GM23338 (cell line): ENCODE data around the gene ATP6V0C. TPM values are rescaled to one million over a fixed set of nuclear protein-coding genes. Genes with fewer than 3 reads are reported as not detected.

Experiments used
- ATAC-seq: fragments of 200-7000 bp; cut with Tn5 transposase; 3 replicates; pipeline ENCODE4 v1.9.1; 2020
- DNase-seq: peaks from one replicate; pipeline ENCODE4 v3.0.0-alpha.2; 2015; ENCODE audit warnings: low spot score
- H2AFZ ChIP-seq: fragments of 200-600 bp; sonication (generic); 2 replicates; pipeline ENCODE4 v1.8.0; 2016; ENCODE audit warnings: antibody characterized with exemption, mild to moderate bottlenecking, moderate library complexity
- H3F3A ChIP-seq: fragments of 200-600 bp; sonication (generic); replicated peaks from 2 replicates; pipeline ENCODE4 v1.8.0; 2017; ENCODE audit warnings: antibody characterized with exemption, mixed run types, low read depth
- H3K27ac ChIP-seq: fragments of 200-600 bp; sonication (generic); 2 replicates; pipeline ENCODE4 v1.6.1; 2016; ENCODE audit warnings: low read depth
- H3K27me3 ChIP-seq: fragments of 200-600 bp; sonication (generic); 2 replicates; pipeline ENCODE4 v1.8.0; 2016; ENCODE audit warnings: mild to moderate bottlenecking, mixed run types, moderate library complexity; ENCODE audit not compliant: insufficient read depth
- H3K36me3 ChIP-seq: fragments of 200-600 bp; sonication (generic); 2 replicates; pipeline ENCODE4 v1.8.0; 2016; ENCODE audit warnings: mild to moderate bottlenecking; ENCODE audit not compliant: insufficient read depth
- H3K4me1 ChIP-seq: fragments of 200-600 bp; sonication (generic); 2 replicates; pipeline ENCODE4 v1.8.0; 2016; ENCODE audit warnings: mild to moderate bottlenecking, moderate library complexity; ENCODE audit not compliant: insufficient read depth
- H3K4me2 ChIP-seq: fragments of 200-600 bp; sonication (generic); 2 replicates; pipeline ENCODE4 v1.7.1; 2017; ENCODE audit warnings: mixed run types
- H3K4me3 ChIP-seq: fragments of 200-600 bp; sonication (generic); 2 replicates; pipeline ENCODE4 v1.6.1; 2016; ENCODE audit warnings: mixed run types
- H3K79me2 ChIP-seq: fragments of 200-600 bp; sonication (generic); replicated peaks from 2 replicates; pipeline ENCODE4 v1.8.0; 2017; ENCODE audit warnings: mild to moderate bottlenecking; ENCODE audit not compliant: insufficient read depth
- H3K9me2 ChIP-seq: fragments of 200-600 bp; sonication (generic); 2 replicates; pipeline ENCODE4 v1.8.0; 2017; ENCODE audit not compliant: insufficient read depth
- H4K20me1 ChIP-seq: fragments of 200-600 bp; sonication (generic); replicated peaks from 2 replicates; pipeline ENCODE4 v1.8.0; 2017; ENCODE audit warnings: mild to moderate bottlenecking; ENCODE audit not compliant: insufficient read depth
- H3K27ac Mint-ChIP-seq: 2 replicates; pipeline ENCODE4 v1.8.0; 2020; ENCODE audit warnings: inconsistent platforms, mild to moderate bottlenecking, moderate library complexity, mixed read lengths
- H3K27me3 Mint-ChIP-seq: 3 replicates; pipeline ENCODE4 v1.8.0; 2022; ENCODE audit warnings: low read depth, mild to moderate bottlenecking, moderate library complexity, mixed read lengths, inconsistent platforms; ENCODE audit not compliant: insufficient read depth, poor library complexity
- H3K36me3 Mint-ChIP-seq: 3 replicates; pipeline ENCODE4 v1.8.0; 2021; ENCODE audit warnings: low read depth, mild to moderate bottlenecking, inconsistent platforms, moderate library complexity, mixed read lengths
- H3K4me1 Mint-ChIP-seq: 3 replicates; pipeline ENCODE4 v1.8.0; 2020; ENCODE audit warnings: mild to moderate bottlenecking, inconsistent platforms, mixed read lengths
- H3K4me3 Mint-ChIP-seq: 3 replicates; pipeline ENCODE4 v1.8.0; 2021; ENCODE audit warnings: moderate library complexity, mild to moderate bottlenecking, inconsistent platforms, mixed read lengths
- H3K9me3 Mint-ChIP-seq: 3 replicates; pipeline ENCODE4 v1.8.0; 2020; ENCODE audit warnings: moderate library complexity, mild to moderate bottlenecking, inconsistent platforms, mixed read lengths
- EZH2phosphoT487 ChIP-seq: fragments of 200-600 bp; sonication (generic); IDR thresholded peaks from one replicate; pipeline ENCODE4 v1.8.1; 2018; ENCODE audit warnings: antibody characterized with exemption; ENCODE audit not compliant: unreplicated experiment
- NANOG ChIP-seq: IDR thresholded peaks from 2 replicates; pipeline ENCODE4 v1.6.1; 2016; ENCODE audit warnings: antibody characterized with exemption, borderline replicate concordance
- ZNF114 ChIP-seq: fragments of 250-450 bp; sonication (Bioruptor Pico); IDR thresholded peaks from 2 replicates; pipeline ENCODE4 v1.5.0; 2020; ENCODE audit warnings: mild to moderate bottlenecking, moderate library complexity
- ZNF331 ChIP-seq: fragments of 250-450 bp; sonication (Bioruptor Pico); IDR thresholded peaks from 2 replicates; pipeline ENCODE4 v1.5.0; 2020; ENCODE audit warnings: low read depth, mild to moderate bottlenecking, moderate library complexity
- polyA plus RNA-seq: library from polyadenylated mRNA; unstranded; fragments of >200 nt; fragmentation: Nextera tagmentation; extraction: Ambion mirVana; gene quantifications from 2 replicates; pipeline ENCODE4 v1.2.1, GENCODE V29; 2016
- total RNA-seq: library from RNA; depleted of rRNA; stranded (reverse); fragments of >200 nt; shearing (Covaris generic); gene quantifications from 2 replicates; pipeline ENCODE4 v1.2.3, GENCODE V29; 2014
- TF ChIP-seq, protein P1 (sequence below): fragments of 250-450 bp; sonication (Bioruptor Pico); IDR thresholded peaks from 2 replicates; pipeline ENCODE4 v1.5.0; 2020; ENCODE audit warnings: mild to moderate bottlenecking, moderate library complexity
- TF ChIP-seq, protein P2 (sequence below): IDR thresholded peaks from one replicate; pipeline ENCODE4 v1.6.1; 2018; ENCODE audit warnings: antibody characterized with exemption; ENCODE audit not compliant: unreplicated experiment

Gene ATP6V0C
- total and polyA plus RNA-seq, 2 experiments from 2014 or later: 98.2 to 162 TPM

- TF ChIP-seq, protein P1, sequence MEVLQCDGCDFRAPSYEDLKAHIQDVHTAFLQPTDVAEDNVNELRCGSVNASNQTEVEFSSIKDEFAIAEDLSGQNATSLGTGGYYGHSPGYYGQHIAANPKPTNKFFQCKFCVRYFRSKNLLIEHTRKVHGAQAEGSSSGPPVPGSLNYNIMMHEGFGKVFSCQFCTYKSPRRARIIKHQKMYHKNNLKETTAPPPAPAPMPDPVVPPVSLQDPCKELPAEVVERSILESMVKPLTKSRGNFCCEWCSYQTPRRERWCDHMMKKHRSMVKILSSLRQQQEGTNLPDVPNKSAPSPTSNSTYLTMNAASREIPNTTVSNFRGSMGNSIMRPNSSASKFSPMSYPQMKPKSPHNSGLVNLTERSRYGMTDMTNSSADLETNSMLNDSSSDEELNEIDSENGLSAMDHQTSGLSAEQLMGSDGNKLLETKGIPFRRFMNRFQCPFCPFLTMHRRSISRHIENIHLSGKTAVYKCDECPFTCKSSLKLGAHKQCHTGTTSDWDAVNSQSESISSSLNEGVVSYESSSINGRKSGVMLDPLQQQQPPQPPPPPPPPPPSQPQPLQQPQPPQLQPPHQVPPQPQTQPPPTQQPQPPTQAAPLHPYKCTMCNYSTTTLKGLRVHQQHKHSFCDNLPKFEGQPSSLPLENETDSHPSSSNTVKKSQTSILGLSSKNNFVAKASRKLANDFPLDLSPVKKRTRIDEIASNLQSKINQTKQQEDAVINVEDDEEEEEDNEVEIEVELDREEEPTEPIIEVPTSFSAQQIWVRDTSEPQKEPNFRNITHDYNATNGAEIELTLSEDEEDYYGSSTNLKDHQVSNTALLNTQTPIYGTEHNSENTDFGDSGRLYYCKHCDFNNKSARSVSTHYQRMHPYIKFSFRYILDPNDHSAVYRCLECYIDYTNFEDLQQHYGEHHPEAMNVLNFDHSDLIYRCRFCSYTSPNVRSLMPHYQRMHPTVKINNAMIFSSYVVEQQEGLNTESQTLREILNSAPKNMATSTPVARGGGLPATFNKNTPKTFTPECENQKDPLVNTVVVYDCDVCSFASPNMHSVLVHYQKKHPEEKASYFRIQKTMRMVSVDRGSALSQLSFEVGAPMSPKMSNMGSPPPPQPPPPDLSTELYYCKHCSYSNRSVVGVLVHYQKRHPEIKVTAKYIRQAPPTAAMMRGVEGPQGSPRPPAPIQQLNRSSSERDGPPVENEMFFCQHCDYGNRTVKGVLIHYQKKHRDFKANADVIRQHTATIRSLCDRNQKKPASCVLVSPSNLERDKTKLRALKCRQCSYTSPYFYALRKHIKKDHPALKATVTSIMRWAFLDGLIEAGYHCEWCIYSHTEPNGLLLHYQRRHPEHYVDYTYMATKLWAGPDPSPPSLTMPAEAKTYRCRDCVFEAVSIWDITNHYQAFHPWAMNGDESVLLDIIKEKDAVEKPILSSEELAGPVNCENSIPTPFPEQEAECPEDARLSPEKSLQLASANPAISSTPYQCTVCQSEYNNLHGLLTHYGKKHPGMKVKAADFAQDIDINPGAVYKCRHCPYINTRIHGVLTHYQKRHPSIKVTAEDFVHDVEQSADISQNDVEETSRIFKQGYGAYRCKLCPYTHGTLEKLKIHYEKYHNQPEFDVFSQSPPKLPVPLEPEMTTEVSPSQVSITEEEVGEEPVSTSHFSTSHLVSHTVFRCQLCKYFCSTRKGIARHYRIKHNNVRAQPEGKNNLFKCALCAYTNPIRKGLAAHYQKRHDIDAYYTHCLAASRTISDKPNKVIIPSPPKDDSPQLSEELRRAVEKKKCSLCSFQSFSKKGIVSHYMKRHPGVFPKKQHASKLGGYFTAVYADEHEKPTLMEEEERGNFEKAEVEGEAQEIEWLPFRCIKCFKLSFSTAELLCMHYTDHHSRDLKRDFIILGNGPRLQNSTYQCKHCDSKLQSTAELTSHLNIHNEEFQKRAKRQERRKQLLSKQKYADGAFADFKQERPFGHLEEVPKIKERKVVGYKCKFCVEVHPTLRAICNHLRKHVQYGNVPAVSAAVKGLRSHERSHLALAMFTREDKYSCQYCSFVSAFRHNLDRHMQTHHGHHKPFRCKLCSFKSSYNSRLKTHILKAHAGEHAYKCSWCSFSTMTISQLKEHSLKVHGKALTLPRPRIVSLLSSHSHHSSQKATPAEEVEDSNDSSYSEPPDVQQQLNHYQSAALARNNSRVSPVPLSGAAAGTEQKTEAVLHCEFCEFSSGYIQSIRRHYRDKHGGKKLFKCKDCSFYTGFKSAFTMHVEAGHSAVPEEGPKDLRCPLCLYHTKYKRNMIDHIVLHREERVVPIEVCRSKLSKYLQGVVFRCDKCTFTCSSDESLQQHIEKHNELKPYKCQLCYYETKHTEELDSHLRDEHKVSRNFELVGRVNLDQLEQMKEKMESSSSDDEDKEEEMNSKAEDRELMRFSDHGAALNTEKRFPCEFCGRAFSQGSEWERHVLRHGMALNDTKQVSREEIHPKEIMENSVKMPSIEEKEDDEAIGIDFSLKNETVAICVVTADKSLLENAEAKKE: no peak
- no peak for TF ChIP-seq ZNF331 (CRISPR knock-in tag)
- no peak for TF ChIP-seq NANOG
Measured at GRCh38 chr16:2471653-2472487, 41.9 kb upstream of the ATP6V0C start (continued).

- H3K27me3 ChIP-seq: peaks cover 79% of the 10 kb centered on the region
- peaks cover 57% of the 10 kb centered on the region for H3K27me3 Mint-ChIP-seq
- H3K4me3 ChIP-seq: no peak overlapping the region
- no peak overlapping the region for H2AFZ ChIP-seq
- H3K36me3 Mint-ChIP-seq: no peaks in the 10 kb centered on the region; the same call in 2 of the 3 replicates
- no peaks in the 10 kb centered on the region for H3K36me3 ChIP-seq
- DNase-seq (no peak), ATAC-seq (no peak)
- H3K4me1 Mint-ChIP-seq: peaks cover 20% of the 10 kb centered on the region
- H3K27ac Mint-ChIP-seq: no peak overlapping the region
- peaks cover 16% of the 10 kb centered on the region for H3F3A ChIP-seq
- H4K20me1 ChIP-seq: peaks cover 18% of the 10 kb centered on the region
- peaks cover 23% of the 10 kb centered on the region for H3K4me1 ChIP-seq
- no peak overlapping the region for H3K4me3 Mint-ChIP-seq
- H3K9me2 ChIP-seq: no peaks in the 10 kb centered on the region
- H3K79me2 ChIP-seq: peaks cover 12% of the 10 kb centered on the region
- H3K9me3 Mint-ChIP-seq: no peaks in the 10 kb centered on the region
- no peak overlapping the region for H3K4me2 ChIP-seq
- H3K27ac ChIP-seq: no peak overlapping the region
- no peak for TF ChIP-seq NANOG
- no peak for TF ChIP-seq ZNF114 (CRISPR knock-in tag)
- TF ChIP-seq, protein P2, sequence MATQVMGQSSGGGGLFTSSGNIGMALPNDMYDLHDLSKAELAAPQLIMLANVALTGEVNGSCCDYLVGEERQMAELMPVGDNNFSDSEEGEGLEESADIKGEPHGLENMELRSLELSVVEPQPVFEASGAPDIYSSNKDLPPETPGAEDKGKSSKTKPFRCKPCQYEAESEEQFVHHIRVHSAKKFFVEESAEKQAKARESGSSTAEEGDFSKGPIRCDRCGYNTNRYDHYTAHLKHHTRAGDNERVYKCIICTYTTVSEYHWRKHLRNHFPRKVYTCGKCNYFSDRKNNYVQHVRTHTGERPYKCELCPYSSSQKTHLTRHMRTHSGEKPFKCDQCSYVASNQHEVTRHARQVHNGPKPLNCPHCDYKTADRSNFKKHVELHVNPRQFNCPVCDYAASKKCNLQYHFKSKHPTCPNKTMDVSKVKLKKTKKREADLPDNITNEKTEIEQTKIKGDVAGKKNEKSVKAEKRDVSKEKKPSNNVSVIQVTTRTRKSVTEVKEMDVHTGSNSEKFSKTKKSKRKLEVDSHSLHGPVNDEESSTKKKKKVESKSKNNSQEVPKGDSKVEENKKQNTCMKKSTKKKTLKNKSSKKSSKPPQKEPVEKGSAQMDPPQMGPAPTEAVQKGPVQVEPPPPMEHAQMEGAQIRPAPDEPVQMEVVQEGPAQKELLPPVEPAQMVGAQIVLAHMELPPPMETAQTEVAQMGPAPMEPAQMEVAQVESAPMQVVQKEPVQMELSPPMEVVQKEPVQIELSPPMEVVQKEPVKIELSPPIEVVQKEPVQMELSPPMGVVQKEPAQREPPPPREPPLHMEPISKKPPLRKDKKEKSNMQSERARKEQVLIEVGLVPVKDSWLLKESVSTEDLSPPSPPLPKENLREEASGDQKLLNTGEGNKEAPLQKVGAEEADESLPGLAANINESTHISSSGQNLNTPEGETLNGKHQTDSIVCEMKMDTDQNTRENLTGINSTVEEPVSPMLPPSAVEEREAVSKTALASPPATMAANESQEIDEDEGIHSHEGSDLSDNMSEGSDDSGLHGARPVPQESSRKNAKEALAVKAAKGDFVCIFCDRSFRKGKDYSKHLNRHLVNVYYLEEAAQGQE: no peak
- TF ChIP-seq EZH2phosphoT487: no peak
Measured at GRCh38 chr16:2472488-2472864, 41.3 kb upstream of the ATP6V0C start.
